NCI-H2107 treated with DMSO at 0.1 percent for 48 hours (cell line): ENCODE data around the gene SND1.

Experiments
- DNase-seq: peaks from one replicate; lab custom pipeline; 2025; ENCODE audit not compliant: unreplicated experiment; lab: John Stamatoyannopoulos, UW

SND1 gene

GRCh38 chr7:127765150-127765549, 113.2 kb downstream of the SND1 start:
- DNase-seq: no peak

- DNase-seq: no peak
Measured at GRCh38 chr7:127766831-127767459, 115.0 kb downstream of the SND1 start.

- no peak for DNase-seq
Measured at GRCh38 chr7:127768241-127768640, 116.2 kb downstream of the SND1 start.

- DNase-seq: no peak
Measured at GRCh38 chr7:127769137-127769536, 117.1 kb downstream of the SND1 start.

- no peak for DNase-seq
Measured at GRCh38 chr7:127769696-127770400, 117.9 kb downstream of the SND1 start.

GRCh38 chr7:127770885-127771284, 118.9 kb downstream of the SND1 start:
- no peak for DNase-seq

GRCh38 chr7:127771707-127772106, 119.7 kb downstream of the SND1 start:
- DNase-seq: no peak

- DNase-seq: no peak
Measured at GRCh38 chr7:127776776-127777386, 124.9 kb downstream of the SND1 start.

GRCh38 chr7:127780489-127780888, 128.5 kb downstream of the SND1 start:
- DNase-seq: no peak

GRCh38 chr7:127781081-127781480, 129.1 kb downstream of the SND1 start:
- no peak for DNase-seq

GRCh38 chr7:127782075-127782474, 130.1 kb downstream of the SND1 start:
- no peak for DNase-seq

- DNase-seq: no peak
Measured at GRCh38 chr7:127782654-127783559, 130.9 kb downstream of the SND1 start.

- no peak for DNase-seq
Measured at GRCh38 chr7:127786184-127786583, 134.2 kb downstream of the SND1 start.

GRCh38 chr7:127789031-127789430, 137.0 kb downstream of the SND1 start:
- no peak for DNase-seq

- DNase-seq: no peak
Measured at GRCh38 chr7:127791446-127792189, 139.6 kb downstream of the SND1 start.

GRCh38 chr7:127792528-127793342, 140.7 kb downstream of the SND1 start:
- DNase-seq: no peak

GRCh38 chr7:127793582-127793981, 141.6 kb downstream of the SND1 start:
- no peak for DNase-seq

GRCh38 chr7:127794136-127794535, 142.1 kb downstream of the SND1 start:
- no peak for DNase-seq

GRCh38 chr7:127794551-127794950, 142.6 kb downstream of the SND1 start:
- no peak for DNase-seq

GRCh38 chr7:127798023-127798422, 146.0 kb downstream of the SND1 start:
- no peak for DNase-seq
